Stimulated activated CD8-positive, alpha-beta memory T cell treated with anti-CD3 and anti-CD28 coated beads, Interleukin-2, amount 100 ng/mL, for 48 hours (primary cell): ENCODE results near the gene LEMD2.

Experiments
- DNase-seq, 2 donors: peaks; one replicate each; pipeline ENCODE4 v3.0.0-alpha.2; 2020; ENCODE audit warnings: low read depth in 2 of 2

Gene LEMD2

GRCh38 chr6:33738153-33738552 is 50.8 kb downstream of the LEMD2 start:
- DNase-seq, result no peak

DNA sequence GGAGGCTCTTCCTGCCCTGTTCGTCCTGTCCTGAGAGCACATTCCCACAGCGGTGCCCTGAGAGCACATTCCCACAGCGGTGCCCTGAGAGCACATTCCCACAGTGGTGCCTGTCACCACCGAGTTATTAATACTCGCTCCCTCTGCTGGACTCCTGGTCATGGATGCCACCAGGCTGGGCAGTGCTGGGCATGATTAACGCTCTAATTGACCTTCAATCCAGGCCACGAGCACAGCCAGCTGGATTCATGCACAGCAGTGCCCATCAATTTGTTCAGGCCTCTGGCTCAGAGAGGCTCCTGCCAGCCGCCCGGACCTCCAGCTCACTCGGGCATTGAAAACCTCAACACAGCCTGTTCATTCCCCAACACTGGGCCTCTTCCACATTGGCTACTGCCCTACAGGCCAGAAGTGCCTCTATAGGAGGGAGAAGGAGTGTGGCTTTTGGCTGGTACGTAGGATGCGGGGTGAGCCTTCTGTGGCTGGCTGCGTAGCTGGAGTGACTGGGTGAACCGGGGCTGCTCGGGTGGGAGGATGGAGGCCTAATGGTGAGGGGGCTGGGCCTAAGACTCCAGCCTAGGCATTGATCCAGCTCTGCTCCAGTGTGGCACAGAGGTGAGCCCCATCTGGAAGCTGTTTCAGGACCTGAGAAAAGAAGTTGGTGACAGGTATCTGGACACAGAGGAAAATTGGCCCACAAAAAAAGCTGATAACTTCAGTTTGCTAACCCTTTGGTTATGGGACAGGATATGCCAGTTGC is 51.5 kb downstream of the LEMD2 start:
- DNase-seq, result no peak

GRCh38 chr6:33735216-33735615 is 53.7 kb downstream of the LEMD2 start:
- DNase-seq, result no peak

- no peak for DNase-seq
These were observed 55.3 kb downstream of the LEMD2 start for GRCh38 chr6:33733709-33734007.

- no peak for DNase-seq
These were observed 55.9 kb downstream of the LEMD2 start for GRCh38 chr6:33732817-33733708.

- no peak for DNase-seq
These were observed 56.5 kb downstream of the LEMD2 start for GRCh38 chr6:33732385-33732784.

DNA sequence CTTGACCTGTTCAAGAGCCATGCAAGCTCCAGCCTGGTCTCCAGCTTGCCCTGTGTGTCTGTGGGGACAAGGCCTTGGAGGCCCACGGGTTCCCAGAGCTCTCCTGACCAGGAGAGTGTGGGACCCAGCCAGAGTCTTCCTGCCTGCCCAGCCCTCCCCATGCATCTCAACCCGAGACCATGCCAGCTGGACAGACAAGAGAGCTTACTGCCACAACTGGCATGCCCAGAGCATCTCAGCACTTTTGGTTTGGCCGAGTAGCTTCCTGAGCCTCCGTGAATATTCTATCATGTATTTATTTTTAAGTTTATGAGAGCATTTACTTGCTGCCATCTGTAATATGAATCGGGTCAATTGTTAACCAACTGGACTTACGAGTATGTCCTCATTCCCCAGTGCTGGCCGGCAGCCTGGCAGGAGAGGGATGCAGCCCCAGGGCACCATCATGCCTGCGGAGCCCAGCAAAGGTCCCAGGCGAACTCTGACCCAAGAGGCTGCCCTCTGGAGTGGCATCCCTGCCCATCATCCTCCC is 57.1 kb downstream of the LEMD2 start:
- no peak for DNase-seq

DNA sequence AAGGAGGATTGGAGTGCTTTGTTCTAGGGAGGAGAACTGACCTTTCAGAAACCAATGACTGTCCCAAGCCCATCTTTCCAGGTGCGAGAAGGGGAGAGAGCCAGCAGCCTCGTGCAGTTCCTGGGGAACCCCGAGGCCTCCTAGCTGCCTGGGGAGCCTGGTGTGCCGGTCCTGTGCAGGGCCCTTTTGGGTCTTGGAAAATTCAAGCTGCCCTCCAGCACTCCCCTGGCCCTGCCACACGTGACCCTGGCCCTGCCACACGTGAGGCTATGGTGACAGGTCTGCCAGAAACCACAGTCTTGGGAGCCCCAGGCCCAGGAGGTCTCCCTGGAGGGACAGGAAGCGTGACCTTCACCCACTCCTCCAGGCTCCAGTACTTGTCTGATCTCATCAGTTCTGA is 57.9 kb downstream of the LEMD2 start:
- DNase-seq, result no peak

DNA sequence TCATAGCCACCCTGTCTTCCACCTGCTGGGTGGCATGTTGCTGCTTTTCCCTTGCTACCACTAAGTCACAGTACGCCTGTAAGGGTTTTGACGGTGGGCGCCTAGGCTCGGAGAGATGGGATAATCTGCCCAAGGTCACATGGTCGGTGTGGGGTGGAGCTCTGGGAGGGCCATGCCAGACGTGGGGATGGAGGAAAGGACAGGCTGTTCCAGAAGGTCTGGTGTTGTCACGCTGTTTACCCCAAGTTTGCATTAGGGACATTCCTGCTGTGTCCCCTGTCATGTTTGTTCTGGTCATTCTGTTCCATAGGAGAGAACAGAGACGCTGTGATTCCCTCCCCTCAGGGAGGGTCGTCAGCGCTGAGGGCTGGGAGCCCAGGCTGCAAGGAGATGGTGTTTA is 58.3 kb downstream of the LEMD2 start:
- no peak for DNase-seq

GRCh38 chr6:33729059-33729458 is 59.9 kb downstream of the LEMD2 start:
- no peak for DNase-seq

DNA sequence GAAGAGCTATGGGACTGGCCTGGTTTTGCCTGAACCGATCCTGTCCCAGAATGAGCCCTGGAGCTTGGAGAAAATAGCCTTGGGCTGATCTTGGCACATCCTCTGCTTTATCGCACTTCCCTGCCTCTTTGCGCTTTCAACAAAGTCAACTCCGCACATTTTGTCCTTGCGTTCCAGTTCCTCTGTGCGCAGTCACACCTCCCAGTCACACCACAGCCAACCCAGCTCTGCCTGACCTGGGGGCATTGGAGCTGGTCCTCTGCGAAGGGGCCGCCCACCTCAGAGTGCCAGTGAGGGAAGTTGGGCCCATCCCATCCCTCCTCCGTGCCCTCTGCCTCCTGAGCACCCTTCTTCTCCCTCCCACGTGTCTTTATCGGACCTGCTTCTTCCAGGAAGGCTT is 60.5 kb downstream of the LEMD2 start:
- no peak for DNase-seq

GRCh38 chr6:33727932-33728331 is 61.0 kb downstream of the LEMD2 start:
- no peak for DNase-seq

DNA sequence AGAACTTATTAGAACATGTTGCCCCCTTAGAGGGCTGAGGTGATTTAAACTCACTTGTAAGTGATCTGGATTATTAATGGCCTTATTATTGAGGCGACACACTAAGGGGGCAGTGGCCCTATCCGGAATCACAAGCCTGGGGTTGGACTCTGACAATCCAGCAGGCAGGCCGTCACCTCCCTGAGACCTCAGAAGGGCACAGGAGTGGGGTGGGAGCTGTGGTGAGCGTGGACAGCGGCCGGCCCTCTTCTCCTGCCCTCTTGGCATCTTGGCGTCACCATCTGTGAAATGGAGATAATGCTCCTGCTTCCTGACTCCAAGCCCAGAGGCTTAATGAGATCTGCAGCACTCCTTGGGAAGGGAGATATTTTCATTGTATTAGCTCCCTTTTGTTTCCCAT is 61.8 kb downstream of the LEMD2 start:
- no peak for DNase-seq

GRCh38 chr6:33726696-33727095 is 62.2 kb downstream of the LEMD2 start:
- DNase-seq, result no peak

- DNase-seq, result no peak
These were observed 62.8 kb downstream of the LEMD2 start for GRCh38 chr6:33725891-33726673.

DNA sequence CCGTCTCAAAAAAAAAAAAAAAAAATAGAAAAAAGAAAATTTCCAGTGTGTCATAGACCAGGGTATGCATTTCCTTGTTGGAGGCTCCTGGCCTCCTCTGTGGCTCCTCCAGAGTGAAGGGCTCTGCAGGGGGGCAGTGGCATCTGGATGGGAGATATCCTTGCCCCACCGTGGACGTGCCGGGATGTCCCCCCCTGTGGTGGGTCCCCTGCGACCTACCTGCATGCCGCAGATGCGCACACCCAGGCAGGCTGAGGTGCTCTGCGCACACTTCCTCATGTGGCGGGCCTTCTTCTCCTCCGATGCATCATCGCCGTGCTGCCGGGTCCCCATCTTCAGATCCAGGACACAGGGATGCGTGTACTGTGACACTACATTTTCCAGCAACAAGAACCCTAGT is 63.7 kb downstream of the LEMD2 start:
- DNase-seq, result no peak

DNA sequence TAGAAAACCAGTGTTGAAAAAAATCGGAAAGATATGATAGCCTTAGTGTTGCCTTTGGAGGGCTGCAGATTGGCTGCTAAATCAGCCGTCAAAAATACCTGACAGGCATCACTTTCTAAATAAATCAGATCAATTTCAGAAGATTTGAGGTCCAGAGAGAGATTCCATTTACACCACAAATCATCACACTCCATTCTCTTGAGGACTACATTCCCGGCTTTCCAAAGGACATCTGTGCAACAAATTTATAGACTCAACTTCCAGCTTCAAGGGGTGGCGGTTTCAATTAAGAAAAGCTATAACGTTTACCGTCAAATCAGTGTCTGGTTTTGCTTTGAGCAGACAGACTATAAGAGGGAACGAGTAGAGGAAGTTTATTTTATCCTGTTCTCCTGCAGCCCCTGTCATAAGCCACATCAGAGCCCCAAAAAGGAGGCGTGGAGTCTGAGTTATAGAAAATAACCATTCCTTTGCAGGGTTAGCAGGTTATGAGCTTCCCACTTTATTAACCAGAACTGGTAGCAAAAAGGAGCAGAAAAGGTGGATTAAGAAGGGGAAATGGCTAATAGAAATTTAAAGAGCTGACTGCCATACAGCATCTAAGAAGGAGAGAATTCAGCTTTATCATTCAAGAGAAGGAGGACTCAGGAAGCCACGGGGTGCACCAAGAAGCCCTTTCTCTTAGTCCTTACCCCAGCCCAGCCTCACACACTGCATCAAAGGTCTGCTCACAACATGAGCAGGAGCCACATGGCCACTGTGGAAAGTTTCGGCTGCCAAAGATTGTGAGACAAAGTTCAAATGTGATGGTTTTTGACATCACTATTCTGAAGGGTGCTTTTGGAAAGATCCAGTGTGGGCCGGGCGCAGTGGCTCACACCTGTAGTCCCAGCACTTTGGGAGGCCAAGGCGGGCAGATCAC is 64.6 kb downstream of the LEMD2 start:
- DNase-seq, result no peak

DNA sequence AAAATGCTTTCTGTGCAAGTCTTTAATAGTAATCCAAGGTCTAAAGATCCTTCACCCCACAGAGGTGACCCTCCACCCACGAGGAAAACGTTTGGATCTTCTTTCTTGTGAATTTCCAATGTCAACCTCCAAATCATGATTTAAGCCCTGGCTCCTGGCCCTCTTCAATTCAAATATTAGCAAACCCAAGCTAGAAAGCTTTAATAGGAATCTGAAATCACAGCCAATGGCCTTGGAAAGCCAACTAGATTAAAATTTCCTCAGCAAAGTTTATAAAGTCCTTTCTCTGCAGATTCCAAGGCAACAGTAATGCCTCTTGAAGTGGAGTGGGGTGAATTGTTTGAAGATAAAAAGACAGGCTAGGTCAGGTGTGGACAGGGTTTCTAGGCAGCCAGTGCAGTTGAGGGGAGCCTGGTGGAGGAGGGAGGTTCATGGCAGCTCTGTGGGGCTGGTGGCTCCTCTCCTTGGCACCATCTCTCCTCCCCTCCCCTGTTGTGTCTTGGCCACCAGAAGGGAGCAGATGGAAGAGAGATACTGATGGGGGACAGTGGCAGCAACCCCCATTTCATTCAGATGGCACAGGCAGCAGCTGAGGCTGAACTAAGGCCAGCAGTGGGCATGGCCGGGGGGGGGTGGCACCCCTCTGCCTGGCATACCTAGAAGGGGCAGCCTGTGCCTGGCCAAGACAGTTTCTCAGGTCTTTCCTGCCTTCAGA is 65.4 kb downstream of the LEMD2 start:
- DNase-seq, result no peak

GRCh38 chr6:33722103-33722623 is 66.8 kb downstream of the LEMD2 start:
- no peak for DNase-seq

- no peak for DNase-seq
These were observed 67.4 kb downstream of the LEMD2 start for GRCh38 chr6:33721508-33721907.
